HG02870 (cell line): ENCODE measurements around the gene APOBEC3C.
"Not testable (repeated sequence)": the region's sequence is repeated elsewhere in the genome, so short reads cannot be mapped to it uniquely, and the experiment has no call there.

Experiments
- ATAC-seq: cut with Tn5 transposase; IDR thresholded peaks from one replicate; pipeline ENCODE4 v1.9.1; 2021; ENCODE audit warnings: mild to moderate bottlenecking, moderate library complexity; ENCODE audit not compliant: unreplicated experiment

APOBEC3C gene

DNA sequence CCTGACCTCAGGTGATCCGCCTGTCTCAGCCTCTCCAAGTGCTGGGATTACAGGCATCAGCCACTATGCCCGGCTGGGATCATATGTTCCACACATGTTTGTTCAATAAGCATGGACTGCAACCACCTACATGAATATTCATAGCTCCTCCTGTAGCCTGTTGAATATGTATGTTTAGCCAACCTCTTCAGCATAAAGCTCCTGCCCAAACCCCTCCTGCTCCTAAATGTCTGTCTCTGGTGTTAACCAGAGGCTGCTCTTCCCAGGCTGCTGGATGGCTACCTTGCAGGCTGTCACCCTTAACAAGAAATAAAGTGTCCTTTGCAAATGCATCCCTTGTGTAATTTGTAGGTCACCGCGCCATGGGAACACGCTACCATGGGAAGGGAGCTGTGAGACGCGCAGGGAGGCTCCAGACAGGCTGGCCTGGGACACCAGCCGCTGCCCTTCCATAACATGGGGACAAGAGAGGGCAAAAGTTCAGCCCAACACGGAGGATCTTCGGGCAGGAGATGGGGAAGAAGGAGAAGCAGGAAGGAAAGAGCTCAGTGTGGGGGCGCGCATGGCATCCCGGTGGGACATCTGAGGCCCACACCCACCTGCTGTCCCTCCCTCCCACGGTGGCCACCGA is 6.1 kb downstream of the APOBEC3C start:
- not testable (repeated sequence) for ATAC-seq

DNA sequence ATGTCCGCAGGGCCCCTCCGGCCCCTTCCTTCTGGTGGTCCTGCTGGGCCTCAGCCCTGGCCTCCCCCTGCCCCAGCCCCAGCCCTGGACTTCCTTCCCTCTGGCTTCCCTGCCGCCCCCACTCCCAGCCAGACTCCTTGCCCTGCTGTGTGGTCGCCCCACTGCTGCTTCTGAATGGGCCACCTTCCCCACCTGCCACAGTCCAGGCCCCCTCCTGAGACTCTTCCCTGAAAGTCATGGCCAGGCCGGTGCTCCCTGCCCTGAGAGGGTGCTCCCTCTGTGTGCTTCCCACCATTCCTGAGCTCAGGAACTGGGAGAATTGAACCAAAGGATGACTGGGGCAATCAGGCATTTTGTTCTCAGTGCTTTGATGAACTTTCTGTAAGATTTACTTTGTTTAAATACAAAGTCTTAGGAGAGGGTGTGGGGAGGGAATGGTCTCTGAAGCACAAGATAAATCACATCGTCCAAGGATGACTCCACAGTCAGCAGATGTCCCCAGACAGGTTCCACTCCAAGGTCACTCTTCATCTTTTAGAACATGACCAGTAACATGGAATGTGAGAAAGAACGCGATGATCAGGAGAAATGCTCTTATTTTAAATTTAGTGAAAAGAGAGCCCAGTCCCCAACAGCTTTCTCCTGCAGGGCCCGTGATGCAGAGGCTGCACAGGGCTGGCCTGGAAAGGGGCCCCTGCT is 7.6 kb downstream of the APOBEC3C start:
- ATAC-seq: no peak

DNA sequence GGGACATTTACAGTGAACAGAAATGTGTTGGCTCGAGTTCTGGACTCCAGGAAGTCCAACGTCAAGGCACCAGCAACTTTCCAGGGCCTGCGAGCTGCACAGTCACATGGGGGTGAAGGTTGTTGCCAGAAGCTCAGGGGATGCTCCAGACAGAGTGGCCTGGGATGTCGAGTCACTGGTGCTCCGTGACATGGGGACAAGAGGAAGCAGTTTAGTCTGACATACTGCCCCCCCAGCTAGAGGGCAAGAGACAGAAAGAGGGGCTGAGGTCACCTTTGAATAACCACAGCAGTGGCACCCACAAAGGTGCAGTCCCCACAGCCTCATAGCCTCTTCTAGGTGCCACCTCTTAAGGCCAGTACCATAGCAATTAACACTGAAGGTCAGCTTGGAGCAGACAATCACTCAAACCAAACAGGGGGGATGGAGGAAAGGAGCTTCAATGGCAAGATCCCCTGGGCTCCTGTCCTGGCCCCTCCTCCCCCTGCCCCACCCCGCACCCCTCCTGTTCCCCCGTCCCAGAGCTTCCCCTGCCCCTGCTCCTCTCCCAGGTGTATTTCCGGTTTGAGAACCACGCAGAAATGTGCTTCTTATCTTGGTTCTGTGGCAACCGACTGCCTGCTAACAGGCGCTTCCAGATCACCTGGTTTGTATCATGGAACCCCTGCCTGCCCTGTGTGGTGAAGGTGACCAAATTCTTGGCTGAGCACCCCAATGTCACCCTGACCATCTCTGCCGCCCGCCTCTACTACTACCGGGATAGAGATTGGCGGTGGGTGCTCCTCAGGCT is 10.7 kb downstream of the APOBEC3C start:
- no peak for ATAC-seq

DNA sequence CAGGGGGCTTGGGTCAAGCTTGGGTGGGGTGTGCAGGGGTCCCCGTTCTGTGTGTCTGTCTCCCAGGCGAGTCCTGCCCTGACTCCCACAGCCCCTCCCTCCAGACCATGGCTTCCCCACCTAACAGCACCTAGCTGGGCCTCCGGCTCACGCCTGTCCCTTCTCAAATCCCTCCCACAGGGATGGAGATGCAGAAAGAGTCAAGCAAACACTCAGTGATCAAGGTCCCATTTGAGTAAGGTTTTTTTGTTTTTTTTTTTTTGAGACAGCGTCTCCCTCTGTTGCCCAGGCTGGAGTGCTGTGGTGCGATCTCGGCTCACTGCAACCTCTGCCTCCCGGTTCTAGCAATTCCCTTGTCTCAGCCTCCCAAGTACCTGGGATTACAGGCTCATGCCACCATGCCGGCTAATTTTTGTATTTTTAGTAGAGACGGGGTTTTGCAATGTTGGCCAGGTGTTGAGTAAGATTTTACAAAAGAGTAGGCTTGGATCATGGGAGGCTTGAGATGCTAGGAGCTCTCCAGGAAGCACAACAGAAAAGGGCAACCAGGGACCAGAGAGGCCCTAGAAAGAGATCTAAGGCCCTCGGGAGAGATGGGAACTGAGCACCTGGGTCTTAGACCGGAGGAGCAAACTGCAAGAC is 12.6 kb downstream of the APOBEC3C start:
- ATAC-seq: no peak

DNA sequence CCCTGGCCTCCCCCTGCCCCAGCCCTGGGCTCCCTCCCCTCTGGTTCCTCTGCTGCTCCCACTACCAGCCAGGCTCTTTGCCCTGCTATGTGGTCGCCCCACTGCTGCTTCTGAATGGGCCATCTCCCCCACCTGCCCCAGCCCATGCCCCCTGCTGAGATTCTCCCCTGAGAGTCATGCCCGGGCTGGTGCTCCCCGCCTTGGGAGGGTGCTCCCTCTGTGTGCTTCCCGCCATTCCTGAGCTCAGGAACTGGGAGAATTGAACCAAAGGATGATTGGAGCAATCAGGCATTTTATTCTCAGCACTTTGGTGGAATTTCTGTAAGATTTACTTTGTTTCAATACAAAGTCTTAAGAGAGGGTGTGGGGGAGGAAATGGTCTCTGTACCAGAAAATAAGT is 13.7 kb downstream of the APOBEC3C start:
- ATAC-seq: no peak

DNA sequence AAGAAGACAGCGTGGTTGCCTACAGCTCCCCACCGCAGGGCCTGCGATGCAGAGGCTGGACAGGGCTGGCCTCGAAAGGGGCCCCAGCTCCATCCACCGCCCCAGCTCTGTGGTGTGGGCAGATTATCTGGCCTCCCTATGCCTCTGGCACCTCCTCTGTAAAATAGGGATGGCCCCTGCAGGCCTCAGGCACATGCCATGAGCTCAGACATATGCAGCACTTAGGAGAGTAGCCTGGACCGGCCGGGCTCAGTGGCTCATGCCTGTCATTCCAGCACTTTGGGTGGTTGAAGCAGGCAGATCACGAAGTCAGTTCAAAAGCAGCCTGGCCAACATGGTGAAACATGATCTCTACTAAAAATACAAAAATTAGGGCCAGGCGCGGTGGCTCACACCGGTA is 14.2 kb downstream of the APOBEC3C start:
- no peak for ATAC-seq

DNA sequence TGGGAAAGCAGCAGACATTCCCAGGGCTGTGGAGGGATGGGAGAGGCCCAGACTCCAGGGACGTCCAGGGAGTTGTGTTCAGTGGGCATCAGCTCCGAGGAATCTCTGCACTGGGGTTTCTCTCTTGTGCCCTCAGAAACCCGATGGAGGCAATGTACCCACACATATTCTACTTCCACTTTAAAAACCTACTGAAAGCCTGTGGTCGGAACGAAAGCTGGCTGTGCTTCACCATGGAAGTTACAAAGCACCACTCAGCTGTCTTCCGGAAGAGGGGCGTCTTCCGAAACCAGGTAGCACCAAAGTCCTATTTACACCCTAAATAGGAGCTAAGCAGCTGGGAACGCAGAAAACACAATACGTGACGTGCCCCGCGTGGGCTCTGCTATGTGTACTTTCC is 15.2 kb downstream of the APOBEC3C start:
- no peak for ATAC-seq

DNA sequence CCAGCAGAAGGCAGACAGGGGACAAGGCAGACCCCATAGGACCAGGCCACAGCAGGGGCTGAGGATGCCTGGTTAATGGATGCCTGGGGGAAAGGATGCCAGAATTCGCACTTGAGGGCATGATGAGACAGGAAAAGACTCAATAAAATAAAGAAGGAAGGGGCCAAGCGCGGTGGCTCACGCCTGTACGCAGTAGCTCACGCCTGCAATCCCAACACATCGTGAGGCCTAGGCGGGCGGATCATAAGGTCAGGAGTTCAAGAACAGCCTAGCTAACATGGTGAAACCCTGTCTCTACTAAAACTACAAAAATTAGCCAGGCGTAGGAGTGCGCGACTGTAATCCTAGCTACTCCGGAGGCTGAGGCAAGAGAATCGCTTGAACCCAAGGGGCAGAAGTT is 16.6 kb downstream of the APOBEC3C start:
- no peak for ATAC-seq

DNA sequence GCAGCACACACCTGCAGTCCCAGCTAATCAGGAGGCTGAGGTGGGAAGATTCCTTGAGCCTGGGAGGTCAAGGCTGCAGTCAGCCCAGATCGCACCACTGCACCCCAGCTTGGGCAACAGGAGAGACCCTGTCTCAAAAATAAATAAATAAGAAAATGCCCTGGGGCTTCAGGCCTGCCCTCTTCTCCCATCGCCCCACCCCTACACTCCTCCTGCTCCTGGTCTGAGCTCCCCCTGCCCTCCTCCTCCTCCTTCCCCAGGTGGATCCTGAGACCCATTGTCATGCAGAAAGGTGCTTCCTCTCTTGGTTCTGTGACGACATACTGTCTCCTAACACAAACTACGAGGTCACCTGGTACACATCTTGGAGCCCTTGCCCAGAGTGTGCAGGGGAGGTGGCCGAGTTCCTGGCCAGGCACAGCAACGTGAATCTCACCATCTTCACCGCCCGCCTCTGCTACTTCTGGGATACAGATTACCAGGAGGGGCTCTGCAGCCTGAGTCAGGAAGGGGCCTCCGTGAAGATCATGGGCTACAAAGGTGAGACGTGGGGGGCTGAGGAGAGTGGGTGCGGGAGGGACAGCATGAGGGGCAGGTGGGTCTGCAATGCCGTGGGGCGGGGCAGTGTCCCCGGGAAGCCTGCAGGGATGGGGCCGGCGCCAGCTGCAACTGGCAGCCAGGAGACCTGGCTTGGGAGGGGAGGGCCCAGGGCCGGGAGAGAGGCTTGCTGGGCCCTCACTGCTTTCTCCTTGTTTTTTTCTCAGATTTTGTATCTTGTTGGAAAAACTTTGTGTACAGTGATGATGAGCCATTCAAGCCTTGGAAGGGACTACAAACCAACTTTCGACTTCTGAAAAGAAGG is 17.6 kb downstream of the APOBEC3C start:
- not testable (repeated sequence) for ATAC-seq

DNA sequence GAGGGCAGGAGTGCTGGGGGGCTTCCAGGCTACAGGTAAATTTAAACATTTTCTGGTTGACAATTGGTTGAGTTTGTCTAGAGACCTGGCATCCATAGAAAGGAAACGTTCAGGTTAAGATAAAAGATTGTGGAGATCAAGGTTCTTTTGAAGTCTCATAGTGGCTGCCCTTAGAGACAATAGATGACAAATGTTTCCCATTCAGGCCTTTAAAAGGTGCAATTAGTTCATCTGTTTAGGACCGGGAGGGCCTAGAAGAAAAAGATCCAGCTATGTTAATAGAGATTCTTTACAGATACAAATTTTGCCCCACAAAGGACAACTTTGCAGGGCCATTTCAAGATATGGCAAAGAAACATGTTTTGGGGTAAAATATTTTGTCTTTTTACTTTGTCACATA is 23.0 kb downstream of the APOBEC3C start:
- not testable (repeated sequence) for ATAC-seq

DNA sequence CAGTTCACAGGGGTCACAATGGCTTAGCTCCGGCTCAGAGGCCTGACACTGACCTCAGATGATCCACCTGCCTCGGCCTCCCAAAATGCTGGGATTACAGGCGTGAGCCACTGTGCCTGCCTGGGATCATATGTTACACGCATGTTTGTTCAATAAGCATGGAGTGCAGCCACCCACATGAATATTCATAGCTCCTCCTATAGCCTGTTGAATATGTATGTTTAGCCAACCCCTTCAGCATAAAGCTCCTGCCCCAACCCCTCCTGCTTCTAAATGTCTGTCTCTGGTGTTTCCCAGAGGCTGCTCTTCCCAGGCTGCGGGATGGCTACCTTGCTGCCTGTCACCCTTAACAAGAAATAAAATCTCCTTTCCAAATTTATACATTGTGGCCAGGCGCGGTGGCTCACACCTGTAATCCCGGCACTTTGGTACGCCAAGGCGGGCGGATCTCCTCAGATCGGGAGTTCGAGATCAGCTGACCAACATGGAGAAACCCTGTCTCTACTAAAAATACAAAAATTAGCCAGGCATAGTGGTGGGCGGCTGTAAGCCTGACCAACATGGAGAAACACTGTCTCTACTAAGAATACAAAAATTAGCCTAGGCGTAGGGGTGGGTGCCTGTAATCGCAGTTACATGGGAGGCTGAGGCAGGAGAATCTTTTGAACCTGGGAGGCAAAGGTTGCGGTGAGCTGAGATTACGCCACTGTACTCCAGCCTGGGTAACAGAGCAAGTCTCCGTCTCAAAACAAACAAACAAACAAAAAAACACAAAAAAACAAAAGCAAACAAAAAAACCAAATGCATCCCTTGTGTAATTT is 25.5 kb downstream of the APOBEC3C start:
- ATAC-seq: no peak

DNA sequence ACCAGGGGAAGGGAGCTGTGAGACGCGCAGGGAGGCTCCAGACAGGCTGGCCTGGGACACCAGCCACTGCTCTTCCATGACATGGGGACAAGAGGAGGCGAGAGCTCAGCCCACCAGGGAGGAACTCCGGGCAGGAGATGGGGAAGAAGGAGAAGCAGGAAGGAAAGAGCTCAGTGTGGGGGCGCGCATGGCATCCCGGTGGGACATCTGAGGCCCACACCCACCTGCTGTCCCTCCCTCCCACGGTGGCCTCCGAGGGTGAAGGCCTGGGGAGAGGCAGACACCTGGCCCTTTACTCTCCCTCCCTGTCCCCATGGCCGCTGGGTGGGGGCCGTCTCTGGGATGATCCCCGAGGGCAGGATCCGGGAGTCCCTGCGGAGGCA is 26.1 kb downstream of the APOBEC3C start:
- ATAC-seq: not testable (repeated sequence)

DNA sequence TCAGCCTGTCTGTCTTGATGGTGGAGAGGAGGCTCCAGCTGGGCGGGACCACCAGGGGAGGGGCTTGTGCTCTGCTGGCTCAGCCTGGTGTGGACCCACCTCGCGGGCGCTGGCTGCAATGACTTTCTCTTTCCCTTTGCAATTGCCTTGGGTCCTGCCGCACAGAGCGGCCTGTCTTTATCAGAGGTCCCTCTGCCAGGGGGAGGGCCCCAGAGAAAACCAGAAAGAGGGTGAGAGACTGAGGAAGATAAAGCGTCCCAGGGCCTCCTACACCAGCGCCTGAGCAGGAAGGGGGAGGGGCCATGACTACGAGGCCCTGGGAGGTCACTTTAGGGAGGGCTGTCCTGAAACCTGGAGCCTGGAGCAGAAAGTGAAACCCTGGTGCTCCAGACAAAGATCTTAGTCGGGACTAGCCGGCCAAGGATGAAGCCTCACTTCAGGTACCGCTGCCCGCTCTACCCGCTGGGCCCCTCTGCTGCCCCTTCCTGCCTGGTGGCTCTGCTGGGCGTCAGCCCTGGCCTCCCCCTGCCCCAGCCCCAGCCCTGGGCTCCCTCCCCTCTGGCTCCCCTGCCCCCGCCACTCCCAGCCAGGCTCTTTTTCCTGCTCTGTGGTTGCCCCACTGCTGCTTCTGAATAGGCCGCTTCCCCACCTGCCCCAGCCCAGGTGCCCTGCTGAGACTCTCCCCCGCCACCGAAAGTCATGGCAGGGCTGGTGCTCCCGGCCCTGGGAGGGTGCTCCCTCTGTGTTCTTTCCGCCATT is 26.7 kb downstream of the APOBEC3C start, which contains the start of gene APOBEC3F:
APOBEC3F (plus strand) TSS at position 327 of the 759 bp plus-strand sequence; CDS start at position 424, 97 bp downstream.
- ATAC-seq: peak; percentile 79

DNA sequence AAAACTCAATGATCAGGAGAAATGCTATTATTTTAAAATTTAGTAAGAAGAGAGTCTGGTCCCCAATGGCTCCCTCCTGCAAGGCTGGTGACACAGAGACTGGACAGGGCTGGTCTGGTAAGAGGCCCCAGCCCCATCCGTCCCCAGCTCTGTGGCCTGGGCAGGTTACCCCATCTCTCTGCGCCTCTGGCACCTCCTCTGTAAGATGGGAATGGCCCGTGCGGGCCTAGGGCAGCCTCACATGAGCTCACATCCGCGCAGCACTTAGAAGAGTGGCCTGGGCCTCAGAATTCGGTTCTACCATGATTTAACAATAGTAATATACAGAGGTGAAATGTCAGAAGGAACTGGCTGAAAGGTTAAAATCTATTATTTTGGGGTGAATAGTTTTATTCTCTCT is 27.9 kb downstream of the APOBEC3C start:
- ATAC-seq: no peak

DNA sequence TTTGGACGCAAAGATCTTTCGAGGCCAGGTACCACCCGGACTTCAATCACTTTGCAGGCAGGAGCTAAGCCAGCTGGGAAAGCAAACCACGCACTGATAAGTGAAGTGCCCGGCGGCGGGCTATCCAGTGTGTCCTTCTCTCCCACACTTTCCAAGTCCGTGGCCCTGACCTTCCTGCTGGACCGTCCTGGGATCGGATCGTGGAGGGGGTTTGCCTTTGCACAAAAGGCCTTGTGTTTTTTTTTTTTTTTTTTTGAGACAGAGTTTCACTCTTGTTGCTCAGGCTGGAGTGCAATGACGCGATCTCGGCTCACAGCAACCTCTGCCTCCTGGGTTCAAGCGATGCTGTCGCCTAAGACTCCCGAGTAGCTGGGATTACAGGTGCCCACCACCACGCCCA is 29.0 kb downstream of the APOBEC3C start:
- ATAC-seq: not testable (repeated sequence)

DNA sequence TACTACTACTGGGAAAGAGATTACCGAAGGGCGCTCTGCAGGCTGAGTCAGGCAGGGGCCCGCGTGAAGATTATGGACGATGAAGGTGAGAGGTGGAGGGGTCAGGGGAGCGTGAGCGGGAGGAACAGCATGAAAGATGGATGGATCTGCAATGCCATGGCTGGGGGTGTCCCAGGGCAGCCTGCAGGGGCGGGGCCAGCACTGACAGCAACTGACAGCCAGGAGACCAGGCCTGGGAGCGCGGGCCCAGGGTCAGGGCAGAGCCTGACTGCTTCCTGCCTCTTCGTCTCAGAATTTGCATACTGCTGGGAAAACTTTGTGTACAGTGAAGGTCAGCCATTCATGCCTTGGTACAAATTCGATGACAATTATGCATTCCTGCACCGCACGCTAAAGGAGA is 31.1 kb downstream of the APOBEC3C start:
- not testable (repeated sequence) for ATAC-seq

DNA sequence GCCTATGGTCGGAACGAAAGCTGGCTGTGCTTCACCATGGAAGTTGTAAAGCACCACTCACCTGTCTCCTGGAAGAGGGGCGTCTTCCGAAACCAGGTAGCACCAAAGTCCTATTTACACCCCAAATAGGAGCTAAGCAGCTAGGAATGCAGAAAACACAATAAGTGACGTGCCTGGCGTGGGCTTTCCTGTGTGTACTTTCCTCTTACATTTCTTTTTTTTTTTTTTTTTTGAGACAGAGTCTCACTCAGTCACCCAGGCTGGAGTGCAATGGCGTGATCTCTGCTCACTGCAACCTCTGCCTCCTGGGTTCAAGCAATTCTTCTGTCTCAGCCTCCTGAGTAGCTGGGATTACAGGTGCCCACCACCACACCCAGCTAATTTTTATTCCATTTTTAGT is 35.4 kb downstream of the APOBEC3C start:
- ATAC-seq: not testable (repeated sequence)

DNA sequence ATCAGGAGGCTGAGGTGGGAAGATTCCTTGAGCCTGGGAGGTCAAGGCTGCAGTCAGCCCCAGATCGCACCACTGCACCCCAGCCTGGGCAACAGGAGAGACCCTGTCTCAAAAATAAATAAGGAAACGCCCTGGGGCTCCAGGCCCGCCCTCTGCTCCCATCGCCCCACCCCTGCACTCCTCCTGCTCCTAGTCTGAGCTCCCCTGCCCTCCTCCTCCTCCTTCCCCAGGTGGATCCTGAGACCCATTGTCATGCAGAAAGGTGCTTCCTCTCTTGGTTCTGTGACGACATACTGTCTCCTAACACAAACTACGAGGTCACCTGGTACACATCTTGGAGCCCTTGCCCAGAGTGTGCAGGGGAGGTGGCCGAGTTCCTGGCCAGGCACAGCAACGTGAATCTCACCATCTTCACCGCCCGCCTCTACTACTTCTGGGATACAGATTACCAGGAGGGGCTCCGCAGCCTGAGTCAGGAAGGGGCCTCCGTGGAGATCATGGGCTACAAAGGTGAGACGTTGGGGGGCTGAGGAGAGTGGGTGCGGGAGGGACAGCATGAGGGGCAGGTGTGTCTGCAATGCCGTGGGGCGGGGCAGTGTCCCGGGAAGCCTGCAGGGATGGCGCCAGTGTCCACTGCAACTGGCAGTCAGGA is 37.9 kb downstream of the APOBEC3C start:
- ATAC-seq: not testable (repeated sequence)
